ENCODE measurements around the gene CBX1. TPM values are rescaled to one million over a fixed set of nuclear protein-coding genes. Genes with fewer than 3 reads are reported as not detected.

Gene CBX1
- total and polyA plus RNA-seq, 10 of the 15 experiments (the other 5 are each of a cell fraction or from before 2014, with no cell fraction given), result 11.8 to 99.2 (median 43.5) TPM

- Histone ChIP-seq H3K4me2 (ENCODE audit: control insufficient read depth, insufficient read depth) (no peak overlapping the region), H3K27me3 (replicated peaks in 1 of 2; ENCODE audit: control insufficient read depth in 2 of 2, insufficient read depth in 2 of 2, low read length in 1 of 2) (no peaks in the 10 kb centered on the region), H3K9ac (ENCODE audit: control insufficient read depth, insufficient read depth, low read length) (no peak overlapping the region), H3K4me1 (ENCODE audit: control insufficient read depth, insufficient read depth, low read length) (no peaks in the 10 kb centered on the region), H3K79me2 (ENCODE audit: control insufficient read depth, insufficient read depth, low read length) (no peaks in the 10 kb centered on the region), H3K9me3 (replicated peaks; ENCODE audit: control insufficient read depth, insufficient read depth, low read length) (no peaks in the 10 kb centered on the region), H4K20me1 (ENCODE audit: control insufficient read depth, insufficient read depth) (no peaks in the 10 kb centered on the region), H3K4me3 (no peak overlapping the region), H2AFZ (ENCODE audit: control insufficient read depth, low read depth, low read length) (no peak overlapping the region), H3K27ac (ENCODE audit: control insufficient read depth, insufficient read depth) (no peak overlapping the region), H3K36me3 (ENCODE audit: control insufficient read depth in 2 of 2, insufficient read depth in 2 of 2, low read length in 1 of 2) (peaks cover 10 to 16% of the 10 kb centered on the region in 2 experiments; a peak in 3 of 4 replicates)
- POLR2A ChIA-PET, result interaction anchor here (1.4 kb wide), 1 partner anchor 41 kb away, joined by 3 read pairs; no protein-coding TSS in a partner anchor
- BruUV-seq (replicated peaks), result no TSS peak
- intact Hi-C loops (cut with micrococcal nuclease; ENCODE audit: unreplicated experiment) (no loop called here), in situ Hi-C loops (cut with MboI) (no loop called here)
- WGBS (ENCODE audit: insufficient coverage, insufficient replicate concordance, low lambda C conversion rate, missing lambda C conversion rate), result 50% methylated on average over 2 of the region's 2 CpGs
- DNase-seq (ENCODE audit: low read depth, low spot score) (no peak), ATAC-seq (no peak), FAIRE-seq (no peak)
- RAD21 ChIA-PET (ENCODE audit: unreplicated experiment), result interaction anchor here (0.6 to 9.2 kb wide), 2 partner anchors 14 to 44 kb away, joined by 3 to 117 read pairs; no protein-coding TSS in a partner anchor
- SMC1A ChIA-PET (ENCODE audit: uncharacterized antibody, unreplicated experiment), result interaction anchor here (0.6 to 6.1 kb wide), 5 partner anchors 8 to 517 kb away, joined by 3 to 100 read pairs (median 4); partner anchors contain the start of gene NFE2L1
- CTCF ChIA-PET, result interaction anchor here (1.0 to 17.1 kb wide), 8 partner anchors 8 to 262 kb away, joined by 3 to 525 read pairs (median 35); partner anchors contain the start of genes CBX1, CDK5RAP3 and SNX11
- TF ChIP-seq IRF5 (IDR thresholded peaks at IDR 0.05; ENCODE audit: borderline replicate concordance) (no peak), KDM1A (IDR thresholded peaks at IDR 0.05; ENCODE audit: borderline replicate concordance) (no peak), GATAD2B (conservative IDR thresholded peaks at IDR 0.05; ENCODE audit: low read depth) (no peak), STAT1 (conservative IDR thresholded peaks at IDR 0.05) (no peak), NR2F1 (conservative IDR thresholded peaks at IDR 0.05) (no peak), ESRRA (IDR thresholded peaks at IDR 0.05; ENCODE audit: low read length) (no peak), NRF1 (conservative IDR thresholded peaks at IDR 0.05; ENCODE audit: low read depth, low read length) (no peak), ZBED1 (IDR thresholded peaks at IDR 0.05; ENCODE audit: borderline replicate concordance) (no peak), TCF12 (IDR thresholded peaks at IDR 0.05; ENCODE audit: low read depth, low read length) (no peak), ZNF207 (IDR thresholded peaks at IDR 0.05; ENCODE audit: borderline replicate concordance) (no peak), E2F4 (IDR thresholded peaks at IDR 0.05; ENCODE audit: low read depth, low read length) (no peak), WRNIP1 (IDR thresholded peaks at IDR 0.05; ENCODE audit: borderline replicate concordance, low read depth, low read length) (no peak), HDAC2 (IDR thresholded peaks at IDR 0.05) (no peak)
These were observed 29.6 kb downstream of the CBX1 start for GRCh38 chr17:48071654-48072053.
